GM21737 (cell line): ENCODE measurements around the gene NKG7.

Source experiments
- ATAC-seq: cut with Tn5 transposase; IDR thresholded peaks from one replicate; pipeline ENCODE4 v1.9.1; 2021; ENCODE audit warnings: mild to moderate bottlenecking, moderate library complexity; ENCODE audit not compliant: unreplicated experiment

NKG7 gene

DNA sequence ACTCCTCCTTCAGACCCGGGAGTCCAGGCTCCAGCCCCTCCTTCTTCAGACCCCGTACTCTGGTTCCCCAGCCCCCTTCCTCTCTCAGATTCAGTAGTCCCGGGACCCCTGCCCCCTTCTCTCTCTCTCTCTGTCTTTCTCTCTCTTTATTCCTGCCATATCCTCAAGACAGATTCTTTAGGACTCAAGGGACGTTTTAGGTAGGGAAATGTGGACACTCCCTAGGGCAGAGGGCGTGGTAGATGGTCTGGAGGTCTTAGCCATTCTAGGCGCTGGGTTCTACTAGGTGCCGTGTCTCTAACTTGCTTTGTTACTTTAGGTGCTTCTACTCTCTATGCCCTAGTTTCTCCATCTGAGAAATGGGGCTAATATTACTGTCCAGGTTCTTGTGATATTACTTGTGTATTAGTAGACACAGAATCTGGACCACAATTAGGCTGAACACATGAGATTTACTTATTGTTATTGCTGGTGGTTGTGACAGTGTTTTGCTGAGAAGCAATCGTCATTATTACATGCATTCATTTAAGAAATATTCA lies 18.7 kb upstream of the NKG7 start:
- no peak for ATAC-seq

DNA sequence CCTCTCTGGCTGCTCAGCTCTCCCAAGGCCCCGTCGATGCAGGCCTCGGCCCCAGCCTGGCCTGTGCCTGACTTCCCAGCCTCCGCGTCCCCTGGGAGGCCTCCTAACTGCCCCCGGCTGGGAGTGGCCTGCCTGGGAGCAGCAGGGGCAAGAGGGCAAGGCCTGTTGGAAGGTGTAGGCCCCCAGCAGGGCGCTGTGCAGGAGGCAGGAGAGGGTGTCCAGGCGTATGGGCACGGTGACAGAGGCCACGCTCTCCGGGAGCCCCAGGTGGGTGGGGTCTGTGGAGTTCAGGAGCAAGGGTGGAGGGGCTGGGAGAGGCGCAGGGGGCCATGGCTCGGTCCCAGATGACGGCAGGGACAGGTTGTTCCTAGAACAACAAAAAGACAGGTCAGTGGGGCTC lies 16.7 kb upstream of the NKG7 start:
- no peak for ATAC-seq

- no peak for ATAC-seq
Measured at GRCh38 chr19:51387924-51388389, 15.5 kb upstream of the NKG7 start, which contains the start of gene LIM2. LIM2 (minus strand) TSS chr19:51387974; CDS start chr19:51387443, 531 bp downstream.

DNA sequence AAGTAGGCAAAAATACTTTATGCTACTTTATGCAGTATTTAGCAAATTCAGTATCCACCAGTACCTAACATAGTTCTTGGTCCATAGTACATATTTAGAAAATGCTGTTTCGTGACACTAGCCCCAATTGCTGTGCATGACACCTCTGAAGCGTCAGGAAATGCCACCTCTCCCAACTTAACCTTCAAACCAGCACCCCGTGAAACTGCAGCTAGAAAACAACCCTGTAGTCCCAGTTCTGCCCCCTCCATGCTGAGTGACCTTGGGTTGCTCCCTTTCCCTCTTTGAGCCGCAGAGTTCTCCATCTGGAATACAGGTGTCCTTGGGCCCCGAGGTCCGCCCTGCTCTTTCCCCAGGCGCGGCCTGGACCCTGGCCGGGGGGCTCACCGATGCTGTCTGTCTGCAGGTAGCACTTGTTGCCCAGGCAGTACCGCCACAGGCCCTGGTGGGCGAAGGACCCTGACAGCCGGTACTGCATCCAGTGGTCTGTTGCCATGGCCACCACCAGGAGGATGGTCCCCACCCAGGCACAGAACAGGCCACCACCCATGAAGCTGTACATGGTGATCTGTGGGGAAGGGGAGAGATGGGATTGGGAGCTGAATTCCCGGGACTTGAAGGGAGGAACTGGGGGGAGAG lies 14.5 kb upstream of the NKG7 start:
- no peak for ATAC-seq

- no peak for ATAC-seq
Measured at GRCh38 chr19:51382004-51382403, 9.6 kb upstream of the NKG7 start.

DNA sequence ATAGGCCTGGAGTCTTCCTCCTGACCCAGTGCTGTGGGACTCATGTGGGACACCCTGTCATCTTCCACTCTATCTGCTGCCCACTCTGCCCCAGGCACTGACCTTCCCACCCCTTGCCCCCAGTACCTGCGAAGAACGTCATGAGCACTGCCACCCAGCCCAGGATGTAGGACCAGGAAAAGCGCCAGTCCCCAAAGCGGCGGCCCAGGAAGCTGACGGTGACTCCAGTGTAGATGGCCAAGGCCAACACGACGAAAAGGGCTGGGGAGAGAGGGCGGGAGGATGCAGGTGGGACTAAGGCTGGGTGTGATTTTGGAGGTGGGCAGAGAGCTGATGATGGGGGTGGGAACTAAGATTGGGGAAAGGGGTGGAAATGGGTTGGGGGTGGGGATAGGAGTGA lies 7.9 kb upstream of the NKG7 start:
- no peak for ATAC-seq

DNA sequence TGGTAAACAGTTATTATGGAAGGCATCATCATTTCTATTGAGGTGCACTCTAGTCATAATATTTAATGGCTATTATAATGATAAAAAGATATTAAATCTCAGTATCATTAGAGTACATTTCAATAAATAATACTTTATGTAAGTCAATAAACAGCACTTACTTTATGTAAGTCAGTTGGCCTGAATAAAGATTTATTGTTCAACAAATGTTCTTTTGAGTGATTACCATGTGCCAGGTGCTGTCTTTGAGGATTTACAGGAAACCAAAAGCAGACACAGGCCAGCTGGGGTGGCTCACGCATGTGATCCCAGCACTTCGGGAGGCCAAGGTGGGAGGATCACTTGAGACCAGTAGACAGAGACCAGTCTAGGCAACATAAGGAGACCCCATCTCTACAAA lies 5.0 kb upstream of the NKG7 start:
- no peak for ATAC-seq

DNA sequence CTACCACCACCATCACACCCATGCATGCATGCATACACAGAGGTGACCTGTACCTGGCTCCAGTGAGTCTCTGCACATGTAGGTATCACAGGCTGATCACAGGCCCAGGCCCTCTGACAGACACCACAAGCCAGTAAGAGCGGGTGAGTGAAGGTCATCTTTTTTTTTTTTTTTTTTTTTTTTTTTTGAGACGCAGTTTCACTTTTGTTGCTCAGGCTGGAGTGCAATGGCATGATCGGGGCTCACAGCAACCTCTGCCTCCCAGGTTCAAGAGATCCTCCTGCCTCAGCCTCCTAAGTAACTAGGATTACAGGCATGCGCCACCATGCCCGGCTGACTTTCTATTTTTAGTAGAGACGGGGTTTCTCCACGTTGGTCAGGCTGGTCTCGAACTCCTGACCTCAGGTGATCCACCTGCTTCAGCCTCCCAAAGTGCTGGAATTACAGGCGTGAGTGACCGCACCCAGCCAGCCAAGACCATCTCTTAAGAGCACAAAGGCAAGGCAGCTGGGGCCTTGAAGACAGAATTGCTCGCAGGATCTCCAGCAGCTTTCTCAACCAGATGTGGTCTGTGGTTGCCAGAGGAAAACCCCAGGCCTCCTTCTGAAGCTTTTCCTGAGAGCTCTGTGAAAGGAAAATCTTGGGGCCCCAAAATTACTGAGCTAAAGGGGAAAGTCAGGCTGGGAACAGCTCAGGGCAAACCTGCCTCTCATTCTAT lies 3.2 kb upstream of the NKG7 start:
- ATAC-seq = no peak

GRCh38 chr19:51372021-51372648 lies 319 bp downstream of the NKG7 start:
- ATAC-seq = no peak

- ATAC-seq = no peak
Measured at GRCh38 chr19:51371186-51371690, 1.2 kb downstream of the NKG7 start.

- no peak for ATAC-seq
Measured at GRCh38 chr19:51370230-51370629, 2.2 kb downstream of the NKG7 start.

DNA sequence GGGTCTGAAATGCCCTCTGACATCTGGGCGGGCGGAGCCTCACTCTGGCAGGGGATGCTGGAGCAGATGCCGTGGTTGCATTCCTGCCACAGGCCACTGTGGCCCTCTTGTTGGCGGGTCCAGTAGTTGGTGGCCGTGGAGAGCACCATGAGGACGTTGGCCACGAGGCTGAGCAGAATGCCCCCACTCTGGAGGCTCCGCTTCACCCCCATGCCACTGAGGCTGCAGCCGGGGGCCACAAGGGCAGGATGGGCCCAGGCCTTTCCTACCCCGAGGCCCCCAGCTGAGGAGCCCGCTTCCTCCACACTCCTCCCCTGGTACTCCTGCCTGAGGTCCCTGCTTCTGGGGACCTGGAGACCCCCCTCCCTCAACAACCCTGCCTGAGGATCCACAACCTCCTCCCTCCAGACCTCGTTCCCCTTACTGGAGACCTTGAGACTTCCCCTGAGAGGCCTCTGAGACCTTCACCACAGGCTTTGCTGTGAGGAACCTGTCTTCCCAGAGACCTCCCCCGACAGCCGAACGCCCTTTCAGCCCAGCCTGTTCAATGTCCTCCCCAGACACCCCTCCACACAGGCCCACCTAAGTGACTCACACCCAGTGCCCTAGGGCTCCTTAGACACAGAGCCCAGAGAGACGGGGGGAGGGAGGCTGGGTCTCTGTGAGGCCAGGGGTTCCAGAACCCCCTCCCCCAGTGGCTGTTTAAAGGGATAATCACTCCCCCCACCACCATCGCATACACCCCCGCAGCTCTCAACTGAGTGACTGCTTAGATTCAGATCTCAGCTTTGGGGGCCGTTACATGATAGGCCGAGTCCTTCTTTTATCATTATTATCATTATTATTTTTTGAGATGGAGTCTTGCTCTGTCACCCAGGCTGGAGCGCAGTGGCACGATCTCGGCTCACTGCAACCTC lies 3.8 kb downstream of the NKG7 start, which contains the start of gene CLDND2:
CLDND2 (minus strand) TSS at position 638 of the 917 bp plus-strand sequence; CDS start at position 212, 426 bp downstream.
- no peak for ATAC-seq

GRCh38 chr19:51367565-51368365 lies 4.7 kb downstream of the NKG7 start:
- ATAC-seq = peak; percentile 74

- ATAC-seq = no peak
Measured at GRCh38 chr19:51367255-51367564, 5.2 kb downstream of the NKG7 start.

DNA sequence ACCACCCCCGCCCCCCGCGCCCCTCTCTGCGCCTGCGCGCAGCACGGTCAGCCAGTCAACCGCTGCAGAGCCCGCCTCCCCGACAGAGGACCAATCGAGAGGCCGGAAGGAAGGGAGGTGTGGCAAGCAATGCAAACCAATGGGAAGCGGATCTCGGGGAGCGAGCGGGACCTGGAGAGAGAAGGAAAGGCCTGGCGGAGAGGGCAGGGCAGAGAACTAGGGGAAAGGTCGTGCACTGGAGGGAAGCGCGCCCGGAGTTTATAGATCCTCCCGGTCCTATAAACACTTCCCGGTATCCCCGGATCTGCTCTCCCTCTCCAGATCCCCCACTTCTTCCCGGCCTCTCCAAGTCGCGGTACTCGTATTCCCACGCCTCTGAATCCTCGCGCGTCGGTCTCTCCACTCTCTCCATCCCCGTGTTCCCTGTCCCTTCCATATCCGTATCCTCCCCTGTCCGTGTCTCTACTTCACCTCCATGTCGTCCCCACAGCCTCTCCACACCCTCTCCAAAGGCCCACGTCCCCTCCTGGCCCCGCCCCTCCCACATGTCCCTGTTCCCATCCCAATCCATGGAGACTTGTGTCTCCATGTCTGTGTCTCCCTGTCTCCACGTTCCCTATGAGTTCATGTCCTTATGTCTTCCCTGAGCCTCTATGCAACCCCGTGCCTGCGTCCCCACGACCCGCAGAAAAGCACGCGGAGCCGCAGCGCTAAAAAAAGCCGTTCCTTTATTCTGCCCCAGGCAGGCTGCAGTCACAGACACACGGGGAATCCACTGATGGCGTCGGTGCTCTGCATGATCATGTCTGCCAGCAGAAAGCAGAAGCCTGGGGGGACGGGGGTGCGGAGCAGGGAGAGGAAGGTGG lies 5.8 kb downstream of the NKG7 start:
- peak; percentile 45 for ATAC-seq

DNA sequence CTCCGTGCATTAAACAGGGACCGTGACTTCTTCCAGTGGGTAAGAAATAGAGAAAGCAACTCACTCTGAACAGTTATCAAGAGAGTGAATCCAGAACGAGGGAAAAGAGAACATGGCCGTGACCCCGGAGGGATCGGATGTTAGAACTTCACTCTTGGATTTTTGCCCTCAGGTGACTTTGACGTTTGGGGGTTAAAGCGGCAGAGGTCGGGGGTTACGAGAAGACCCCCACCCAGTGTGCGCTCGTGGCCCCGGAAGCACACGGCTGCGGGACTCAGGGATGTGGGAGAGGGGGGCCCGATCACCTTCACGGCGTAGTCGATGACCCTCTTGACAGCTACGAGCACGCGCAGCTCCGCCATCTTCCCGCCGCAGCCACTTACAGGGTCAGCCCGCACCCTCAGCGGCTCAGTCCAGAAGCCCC lies 6.5 kb downstream of the NKG7 start, which contains the start of gene ETFB:
ETFB (minus strand) TSS at position 424 of the 424 bp plus-strand sequence; CDS start at position 362, 62 bp downstream.
- ATAC-seq = no peak

- no peak for ATAC-seq
Measured at GRCh38 chr19:51365211-51365964, 7.1 kb downstream of the NKG7 start.
